MCF 10A (cell line): ENCODE measurements around the gene SH3RF1. TPM values are rescaled to one million over a fixed set of nuclear protein-coding genes. Genes with fewer than 3 reads are reported as not detected.

Experiments
- BruUV-seq: library from RNA; stranded (reverse); fragments of 400-500 nt; replicated peaks from 2 replicates; lab custom pipeline; 2021; lab: Mats Ljungman, UMichigan
- CTCF ChIA-PET: fragments of 300-600 bp; sonication (Branson Sonifier 250); formaldehyde crosslinking; extraction: SDS; loops from one replicate; lab custom pipeline; 2021; ENCODE audit warnings: antibody characterized with exemption, inconsistent platforms; lab: Yijun Ruan, JAX
- POLR2A ChIA-PET: fragments of 300-600, 350-650 bp; sonication (Branson Sonifier 250); formaldehyde crosslinking; extraction: SDS; loops from one replicate; lab custom pipeline; 2020; ENCODE audit warnings: antibody characterized with exemption, inconsistent platforms; lab: Yijun Ruan, JAX
- DNase-seq: peaks from one replicate; pipeline ENCODE4 v3.0.0-alpha.2; 2018; ENCODE audit not compliant: unreplicated experiment
- H3K27ac Mint-ChIP-seq: one replicate; pipeline ENCODE4 v1.8.0; 2022; ENCODE audit warnings: mild to moderate bottlenecking, low read depth, mixed read lengths; ENCODE audit not compliant: unreplicated experiment
- H3K27me3 Mint-ChIP-seq: one replicate; pipeline ENCODE4 v1.8.0; 2022; ENCODE audit warnings: mixed read lengths; ENCODE audit not compliant: insufficient read depth, unreplicated experiment
- H3K36me3 Mint-ChIP-seq: one replicate; pipeline ENCODE4 v1.8.0; 2022; ENCODE audit warnings: mild to moderate bottlenecking, moderate library complexity, mixed read lengths; ENCODE audit not compliant: insufficient read depth, unreplicated experiment
- H3K4me1 Mint-ChIP-seq: one replicate; pipeline ENCODE4 v1.8.0; 2022; ENCODE audit warnings: mixed read lengths; ENCODE audit not compliant: insufficient read depth, unreplicated experiment
- H3K4me3 Mint-ChIP-seq: one replicate; pipeline ENCODE4 v1.8.0; 2022; ENCODE audit warnings: mild to moderate bottlenecking, moderate library complexity, mixed read lengths; ENCODE audit not compliant: unreplicated experiment
- H3K9me3 Mint-ChIP-seq: one replicate; pipeline ENCODE4 v1.8.0; 2022; ENCODE audit warnings: mixed read lengths; ENCODE audit not compliant: unreplicated experiment
- CTCF ChIP-seq: fragments of 200-600 bp; IDR thresholded peaks from one replicate; pipeline ENCODE4 v1.8.0; 2022; ENCODE audit warnings: antibody characterized with exemption, mild to moderate bottlenecking; ENCODE audit not compliant: unreplicated experiment
- intact Hi-C: fragments of 100-400 bp; cut with micrococcal nuclease; formaldehyde crosslinking; loops from 2 replicates; pipeline ENCODE4 v1.14.1; 2022
- total RNA-seq: library from RNA; stranded (reverse); gene quantifications from 2 replicates; pipeline ENCODE4 v1.2.3, GENCODE V29; 2022

SH3RF1 gene
- total RNA-seq, 1 experiment from 2014 or later: 17.4 TPM

- H3K4me1 Mint-ChIP-seq: no peaks in the 10 kb centered on the region
- ChIA-PET POLR2A (no interaction called here), CTCF (no interaction called here)
- no peaks in the 10 kb centered on the region for H3K27me3 Mint-ChIP-seq
- H3K9me3 Mint-ChIP-seq: no peaks in the 10 kb centered on the region
- H3K27ac Mint-ChIP-seq: no peak overlapping the region
- DNase-seq: no peak
- peaks cover 17% of the 10 kb centered on the region for H3K36me3 Mint-ChIP-seq
- no peak for TF ChIP-seq CTCF
- intact Hi-C loops: no loop called here
- no TSS peak for BruUV-seq
- no peak overlapping the region for H3K4me3 Mint-ChIP-seq
Measured at GRCh38 chr4:169152098-169152497, 118.7 kb downstream of the SH3RF1 start.

- no peaks in the 10 kb centered on the region for H3K9me3 Mint-ChIP-seq
- no peak overlapping the region for H3K4me3 Mint-ChIP-seq
- H3K27ac Mint-ChIP-seq: no peak overlapping the region
- H3K27me3 Mint-ChIP-seq: no peaks in the 10 kb centered on the region
- no peak for TF ChIP-seq CTCF
- intact Hi-C loops: no loop called here
- ChIA-PET CTCF (no interaction called here), POLR2A (no interaction called here)
- peak; percentile 30 for DNase-seq
- peaks cover 1% of the 10 kb centered on the region for H3K4me1 Mint-ChIP-seq
- no TSS peak for BruUV-seq
- peaks cover 17% of the 10 kb centered on the region for H3K36me3 Mint-ChIP-seq
Measured at GRCh38 chr4:169151671-169152070, 119.1 kb downstream of the SH3RF1 start.

GRCh38 chr4:169150806-169151205 is 120.0 kb downstream of the SH3RF1 start:
- no TSS peak for BruUV-seq
- ChIA-PET POLR2A (interaction anchor here (0.7 kb wide), 1 partner anchor 119 kb away, joined by 3 read pairs; no protein-coding TSS in a partner anchor), CTCF (interaction anchor here (0.6 kb wide), 1 partner anchor 385 kb away, joined by 3 read pairs; no protein-coding TSS in a partner anchor)
- Mint-ChIP-seq H3K36me3 (peaks cover 17% of the 10 kb centered on the region), H3K4me3 (no peak overlapping the region), H3K9me3 (no peaks in the 10 kb centered on the region), H3K27me3 (no peaks in the 10 kb centered on the region), H3K4me1 (peaks cover 6% of the 10 kb centered on the region), H3K27ac (no peak overlapping the region)
- intact Hi-C loops: no loop called here
- no peak for TF ChIP-seq CTCF
- DNase-seq: no peak

- no peak for DNase-seq
- Mint-ChIP-seq H3K4me1 (peaks cover 6% of the 10 kb centered on the region), H3K4me3 (no peak overlapping the region), H3K36me3 (peaks cover 6% of the 10 kb centered on the region), H3K9me3 (no peaks in the 10 kb centered on the region), H3K27me3 (no peaks in the 10 kb centered on the region), H3K27ac (no peak overlapping the region)
- no peak for TF ChIP-seq CTCF
- CTCF ChIA-PET: no interaction called here
- no TSS peak for BruUV-seq
- intact Hi-C loops: no loop called here
- POLR2A ChIA-PET: interaction anchor here (0.9 kb wide), 1 partner anchor 11 kb away, joined by 4 read pairs; no protein-coding TSS in a partner anchor
Measured at GRCh38 chr4:169148885-169149284, 121.9 kb downstream of the SH3RF1 start.
